VCaP (cell line): ENCODE measurements around the gene AIRE.
"Not testable (repeated sequence)": the region's sequence is repeated elsewhere in the genome, so short reads cannot be mapped to it uniquely, and the experiment has no call there.

Experiments used
- H3K27ac ChIP-seq: fragments of 450-650 bp; 2 replicates; pipeline ENCODE4 v1.5.1; 2017
- CTCF ChIP-seq: fragments of 450-650 bp; conservative IDR thresholded peaks from 2 replicates; pipeline ENCODE4 v1.5.1; 2017; ENCODE audit warnings: mild to moderate bottlenecking, moderate library complexity

AIRE gene

GRCh38 chr21:44335266-44336059 lies 49.8 kb downstream of the AIRE start:
- TF ChIP-seq CTCF: no peak
- peak overlapping the region; percentile 51; the same call in 1 of the 2 replicates for H3K27ac ChIP-seq

- H3K27ac ChIP-seq: peak overlapping the region; percentile 65
- no peak for TF ChIP-seq CTCF
Measured at GRCh38 chr21:44337449-44337848, 51.8 kb downstream of the AIRE start.

GRCh38 chr21:44337941-44338895 lies 52.5 kb downstream of the AIRE start:
- peak overlapping the region; percentile 65 for H3K27ac ChIP-seq
- peak; percentile 68 for TF ChIP-seq CTCF

- peak within 1 kb of the TSS; percentile 91 for H3K27ac ChIP-seq
- TF ChIP-seq CTCF: no peak
Measured at GRCh38 chr21:44338971-44339910, 53.6 kb downstream of the AIRE start, which contains the start of gene CFAP410. TSS of gene CFAP410 (minus strand) at chr21:44339390. CDS start at chr21:44339194, 196 bp downstream.

GRCh38 chr21:44341726-44342458 lies 56.2 kb downstream of the AIRE start:
- H3K27ac ChIP-seq: not testable (repeated sequence)

- not testable (repeated sequence) for H3K27ac ChIP-seq
Measured at GRCh38 chr21:44342981-44343380, 57.3 kb downstream of the AIRE start.

- no peak overlapping the region for H3K27ac ChIP-seq
- no peak for TF ChIP-seq CTCF
Measured at GRCh38 chr21:44344541-44345183, 59.0 kb downstream of the AIRE start.
